HG03280 (cell line): Measurements from ENCODE around the gene NAV2.

Source experiments
- ATAC-seq: cut with Tn5 transposase; IDR thresholded peaks from one replicate; pipeline ENCODE4 v1.9.1; 2021; ENCODE audit warnings: mild to moderate bottlenecking, moderate library complexity; ENCODE audit not compliant: unreplicated experiment

Gene NAV2

GRCh38 chr11:19686234-19686633, 26.4 kb upstream of the NAV2 start:
- no peak for ATAC-seq

- no peak for ATAC-seq
Measured at GRCh38 chr11:19687392-19687791, 25.2 kb upstream of the NAV2 start.

- no peak for ATAC-seq
Measured at GRCh38 chr11:19689281-19690000, 23.2 kb upstream of the NAV2 start.

GRCh38 chr11:19690885-19691284, 21.8 kb upstream of the NAV2 start:
- ATAC-seq: no peak

GRCh38 chr11:19691815-19692500, 20.7 kb upstream of the NAV2 start:
- ATAC-seq: no peak

GRCh38 chr11:19693146-19693545, 19.5 kb upstream of the NAV2 start:
- ATAC-seq: no peak

GRCh38 chr11:19694796-19695345, 17.8 kb upstream of the NAV2 start:
- ATAC-seq: no peak

GRCh38 chr11:19696073-19696472, 16.6 kb upstream of the NAV2 start:
- no peak for ATAC-seq

GRCh38 chr11:19696904-19697303, 15.7 kb upstream of the NAV2 start:
- ATAC-seq: no peak

GRCh38 chr11:19697721-19698121, 14.9 kb upstream of the NAV2 start:
- ATAC-seq: no peak

- no peak for ATAC-seq
Measured at GRCh38 chr11:19698493-19699292, 13.9 kb upstream of the NAV2 start.

- ATAC-seq: no peak
Measured at GRCh38 chr11:19701421-19701820, 11.2 kb upstream of the NAV2 start.

- no peak for ATAC-seq
Measured at GRCh38 chr11:19702620-19703019, 10.0 kb upstream of the NAV2 start.

GRCh38 chr11:19703211-19703610, 9.4 kb upstream of the NAV2 start:
- no peak for ATAC-seq

GRCh38 chr11:19704213-19704612, 8.4 kb upstream of the NAV2 start:
- no peak for ATAC-seq

GRCh38 chr11:19705936-19706335, 6.7 kb upstream of the NAV2 start:
- ATAC-seq: no peak

- no peak for ATAC-seq
Measured at GRCh38 chr11:19711911-19712280, 741 bp upstream of the NAV2 start.

GRCh38 chr11:19713196-19714021, 772 bp downstream of the NAV2 start:
- ATAC-seq: no peak

- no peak for ATAC-seq
Measured at GRCh38 chr11:19714022-19714386, 1.4 kb downstream of the NAV2 start.
